Activated CD8-positive, alpha-beta T cell treated with anti-CD3 and anti-CD28 coated beads for 36 hours (primary cell): Measurements from ENCODE around the gene TRIM29. TPM values are rescaled to one million over a fixed set of nuclear protein-coding genes. Genes with fewer than 3 reads are reported as not detected.

Source experiments
- ATAC-seq: fragments of 200-7000 bp; cut with Tn5 transposase; one replicate; pipeline ENCODE4 v1.10.0; 2021; ENCODE audit warnings: mild to moderate bottlenecking, moderate library complexity
- CTCF ChIA-PET: fragments of 350-600 bp; sonication (Branson Sonifier 250); formaldehyde crosslinking; loops from one replicate; lab custom pipeline; 2021; ENCODE audit warnings: antibody characterized with exemption; lab: Charles Lee
- POLR2A ChIA-PET: fragments of 350-600 bp; sonication (Branson Sonifier 250); formaldehyde crosslinking; loops from one replicate; lab custom pipeline; 2021; ENCODE audit warnings: antibody characterized with exemption; lab: Charles Lee
- DNase-seq: peaks from one replicate; pipeline ENCODE4 v3.0.0-alpha.2; 2020
- H3K27ac Mint-ChIP-seq: one replicate; pipeline ENCODE4 v1.8.0; 2021; ENCODE audit warnings: mild to moderate bottlenecking, mixed read lengths
- H3K27me3 Mint-ChIP-seq: one replicate; pipeline ENCODE4 v1.8.0; 2021; ENCODE audit warnings: mixed read lengths
- H3K36me3 Mint-ChIP-seq: one replicate; pipeline ENCODE4 v1.8.0; 2021; ENCODE audit warnings: low read depth, mixed read lengths
- H3K4me1 Mint-ChIP-seq: one replicate; pipeline ENCODE4 v1.8.0; 2021; ENCODE audit warnings: low read depth, mixed read lengths
- H3K4me3 Mint-ChIP-seq: one replicate; pipeline ENCODE4 v1.8.0; 2021; ENCODE audit warnings: mild to moderate bottlenecking, moderate library complexity, mixed read lengths
- H3K9me3 Mint-ChIP-seq: one replicate; pipeline ENCODE4 v1.8.0; 2021; ENCODE audit warnings: mixed read lengths
- intact Hi-C: fragments of 100-400 bp; cut with micrococcal nuclease; formaldehyde crosslinking; loops from one replicate; pipeline ENCODE4 v1.10.0; 2022
- total RNA-seq, 2 experiments: library from RNA; stranded (reverse); gene quantifications; one replicate each; pipeline ENCODE4 v1.2.3, GENCODE V29; 2021
- TF ChIP-seq, protein P1 (sequence below): fragments of 200-600 bp; IDR thresholded peaks from one replicate; pipeline ENCODE4 v1.8.0; 2022; ENCODE audit warnings: antibody characterized with exemption, mild to moderate bottlenecking

Gene TRIM29
- total RNA-seq, 2 experiments from 2014 or later = not detected

DNA sequence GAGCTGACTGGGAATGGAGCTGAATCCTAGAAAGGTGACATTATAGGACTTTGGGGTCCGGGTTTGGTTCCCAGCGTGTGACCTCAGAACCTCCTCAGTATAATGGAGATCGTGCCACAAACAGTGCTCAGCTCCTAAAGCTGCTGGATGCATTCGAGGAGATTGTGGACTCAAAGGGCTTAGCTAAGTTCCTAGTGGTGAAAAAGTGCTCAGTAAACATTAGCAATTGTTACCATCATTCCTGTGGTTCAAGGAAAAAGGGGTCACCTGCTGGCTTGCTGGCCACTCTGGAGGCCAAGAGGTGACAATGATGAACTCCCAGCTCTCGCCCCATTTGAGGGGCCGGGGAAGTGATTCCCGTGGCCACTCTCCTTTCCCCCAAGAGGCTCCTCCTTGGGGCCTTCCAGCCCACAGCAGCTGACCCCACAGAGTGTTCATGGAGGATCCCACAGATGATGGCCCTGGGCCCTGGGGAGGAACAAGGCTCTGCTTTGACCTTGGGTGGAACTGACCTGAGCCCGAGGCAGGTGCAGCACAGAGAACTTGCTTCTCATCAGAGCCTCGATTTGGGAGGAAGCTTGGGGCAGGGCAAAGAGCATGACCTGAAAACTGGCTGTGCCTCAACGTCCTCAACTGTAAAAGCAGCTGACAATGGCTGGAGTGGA is 40.1 kb downstream of the TRIM29 start:
- CTCF ChIA-PET = interaction anchor here (1.4 to 2.3 kb wide), 3 partner anchors 10 to 18 kb away, joined by 4 to 8 read pairs (median 4); no protein-coding TSS in a partner anchor
- DNase-seq (no peak), ATAC-seq (no peak)
- peaks cover 9% of the 10 kb centered on the region for H3K27me3 Mint-ChIP-seq
- intact Hi-C loops = no loop called here
- no peaks in the 10 kb centered on the region for H3K36me3 Mint-ChIP-seq
- H3K9me3 Mint-ChIP-seq = no peaks in the 10 kb centered on the region
- H3K4me1 Mint-ChIP-seq = no peaks in the 10 kb centered on the region
- POLR2A ChIA-PET = no interaction called here
- H3K4me3 Mint-ChIP-seq = no peak overlapping the region
- TF ChIP-seq, protein P1, sequence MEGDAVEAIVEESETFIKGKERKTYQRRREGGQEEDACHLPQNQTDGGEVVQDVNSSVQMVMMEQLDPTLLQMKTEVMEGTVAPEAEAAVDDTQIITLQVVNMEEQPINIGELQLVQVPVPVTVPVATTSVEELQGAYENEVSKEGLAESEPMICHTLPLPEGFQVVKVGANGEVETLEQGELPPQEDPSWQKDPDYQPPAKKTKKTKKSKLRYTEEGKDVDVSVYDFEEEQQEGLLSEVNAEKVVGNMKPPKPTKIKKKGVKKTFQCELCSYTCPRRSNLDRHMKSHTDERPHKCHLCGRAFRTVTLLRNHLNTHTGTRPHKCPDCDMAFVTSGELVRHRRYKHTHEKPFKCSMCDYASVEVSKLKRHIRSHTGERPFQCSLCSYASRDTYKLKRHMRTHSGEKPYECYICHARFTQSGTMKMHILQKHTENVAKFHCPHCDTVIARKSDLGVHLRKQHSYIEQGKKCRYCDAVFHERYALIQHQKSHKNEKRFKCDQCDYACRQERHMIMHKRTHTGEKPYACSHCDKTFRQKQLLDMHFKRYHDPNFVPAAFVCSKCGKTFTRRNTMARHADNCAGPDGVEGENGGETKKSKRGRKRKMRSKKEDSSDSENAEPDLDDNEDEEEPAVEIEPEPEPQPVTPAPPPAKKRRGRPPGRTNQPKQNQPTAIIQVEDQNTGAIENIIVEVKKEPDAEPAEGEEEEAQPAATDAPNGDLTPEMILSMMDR = no peak
- no peak overlapping the region for H3K27ac Mint-ChIP-seq

DNA sequence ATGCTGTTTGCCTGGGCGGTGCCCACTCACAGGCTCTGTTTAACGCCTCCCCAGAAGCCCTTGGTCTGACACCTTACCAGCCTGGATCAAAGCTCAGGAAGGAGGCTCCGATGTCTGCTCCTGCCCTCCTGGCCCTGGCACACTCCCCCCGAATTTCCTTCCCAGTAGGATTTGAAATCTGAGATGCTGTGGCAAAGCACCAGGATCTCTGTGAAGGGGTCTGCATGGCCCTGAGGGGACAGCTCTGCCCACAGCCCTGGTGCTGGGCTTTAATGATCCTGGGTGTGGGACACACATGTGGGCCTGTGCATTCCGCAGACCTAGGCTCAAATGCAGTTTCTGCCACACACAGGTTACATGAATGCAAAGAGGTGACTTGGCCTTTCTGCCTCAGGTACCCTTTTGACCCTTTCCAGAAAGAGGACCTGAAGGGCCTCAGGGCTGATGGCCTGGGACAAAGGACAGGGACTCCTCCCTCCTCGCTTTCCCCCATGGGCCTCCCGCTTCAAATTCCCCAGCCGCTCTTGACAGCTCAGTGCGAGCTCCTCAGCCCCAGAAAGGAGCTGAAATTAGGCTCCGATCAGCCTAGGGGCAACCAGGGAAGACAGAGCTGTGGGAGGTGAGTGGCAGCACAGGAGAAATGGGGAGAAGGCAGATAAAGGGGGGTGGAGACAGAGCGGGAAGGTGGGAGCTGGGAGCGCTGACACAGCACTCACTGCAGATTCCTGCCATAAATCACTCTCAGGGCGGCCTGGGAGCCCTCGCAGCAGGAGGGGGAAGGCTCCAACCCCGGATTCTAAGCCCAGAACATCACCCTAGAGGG is 41.3 kb downstream of the TRIM29 start:
- intact Hi-C loops = no loop called here
- CTCF ChIA-PET = interaction anchor here (1.0 to 2.3 kb wide), 4 partner anchors 12 to 21 kb away, joined by 3 to 8 read pairs (median 4); no protein-coding TSS in a partner anchor
- DNase-seq (no peak), ATAC-seq (no peak)
- Mint-ChIP-seq H3K27ac (no peak overlapping the region), H3K4me1 (no peaks in the 10 kb centered on the region), H3K9me3 (no peaks in the 10 kb centered on the region), H3K27me3 (peaks cover 8% of the 10 kb centered on the region), H3K4me3 (no peak overlapping the region), H3K36me3 (no peaks in the 10 kb centered on the region)
- TF ChIP-seq, protein P1 = no peak
- POLR2A ChIA-PET = no interaction called here

DNA sequence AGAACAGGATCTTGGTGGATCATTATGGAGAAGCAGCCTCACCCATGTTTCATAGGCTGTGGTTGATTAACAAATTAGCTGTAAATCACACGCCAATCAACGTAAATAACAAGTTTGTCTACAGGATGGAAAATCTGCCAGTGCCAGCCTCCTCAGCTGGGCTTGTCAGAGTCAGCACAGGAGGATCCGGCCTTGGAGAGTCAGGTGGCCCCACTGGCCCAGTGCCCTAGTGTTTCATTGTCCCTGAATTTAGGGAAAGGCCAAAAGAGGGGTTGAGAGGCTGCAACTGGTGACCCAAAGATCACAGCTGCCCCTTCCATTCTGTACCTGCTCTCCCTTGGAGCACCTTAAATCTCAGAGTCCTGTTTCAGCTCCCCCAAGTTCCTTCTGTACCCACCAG is 42.4 kb downstream of the TRIM29 start:
- Mint-ChIP-seq H3K36me3 (no peaks in the 10 kb centered on the region), H3K27me3 (peaks cover 6% of the 10 kb centered on the region), H3K9me3 (no peaks in the 10 kb centered on the region), H3K27ac (no peak overlapping the region), H3K4me3 (no peak overlapping the region), H3K4me1 (no peaks in the 10 kb centered on the region)
- intact Hi-C loops = no loop called here
- TF ChIP-seq, protein P1 = no peak
- POLR2A ChIA-PET = interaction anchor here (0.9 kb wide), 1 partner anchor 671 kb away, joined by 3 read pairs; no protein-coding TSS in a partner anchor
- no peak for DNase-seq
- ATAC-seq = no peak
- CTCF ChIA-PET = interaction anchor here (1.3 kb wide), 1 partner anchor 13 kb away, joined by 8 read pairs; no protein-coding TSS in a partner anchor

DNA sequence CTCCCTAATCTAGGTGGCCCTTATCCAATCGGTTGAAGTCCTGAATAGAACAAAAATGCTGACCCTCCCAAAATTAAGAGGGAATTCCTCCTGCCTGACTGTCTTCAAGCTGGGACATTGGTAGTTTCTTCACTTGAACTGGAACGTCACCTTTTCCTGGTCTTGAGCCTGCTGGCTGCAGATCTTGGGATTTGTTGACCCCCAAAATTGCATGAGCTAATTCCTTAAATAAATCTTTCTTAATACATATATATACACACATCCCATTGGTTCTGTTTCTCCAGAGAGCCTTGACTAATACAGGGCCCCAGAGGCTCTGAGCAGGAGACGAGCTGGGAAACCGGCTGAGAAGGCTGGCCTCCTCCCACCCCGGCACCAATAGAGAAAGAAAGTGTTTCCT is 46.2 kb downstream of the TRIM29 start:
- Mint-ChIP-seq H3K27me3 (peaks cover 10% of the 10 kb centered on the region), H3K36me3 (no peaks in the 10 kb centered on the region), H3K4me1 (no peaks in the 10 kb centered on the region), H3K9me3 (no peaks in the 10 kb centered on the region), H3K4me3 (no peak overlapping the region), H3K27ac (no peak overlapping the region)
- ATAC-seq = no peak
- ChIA-PET CTCF (interaction anchor here (0.8 to 2.0 kb wide), 2 partner anchors 12 to 16 kb away, joined by 3 to 5 read pairs; no protein-coding TSS in a partner anchor), POLR2A (no interaction called here)
- intact Hi-C loops = no loop called here
- TF ChIP-seq, protein P1 = no peak
- DNase-seq = no peak

DNA sequence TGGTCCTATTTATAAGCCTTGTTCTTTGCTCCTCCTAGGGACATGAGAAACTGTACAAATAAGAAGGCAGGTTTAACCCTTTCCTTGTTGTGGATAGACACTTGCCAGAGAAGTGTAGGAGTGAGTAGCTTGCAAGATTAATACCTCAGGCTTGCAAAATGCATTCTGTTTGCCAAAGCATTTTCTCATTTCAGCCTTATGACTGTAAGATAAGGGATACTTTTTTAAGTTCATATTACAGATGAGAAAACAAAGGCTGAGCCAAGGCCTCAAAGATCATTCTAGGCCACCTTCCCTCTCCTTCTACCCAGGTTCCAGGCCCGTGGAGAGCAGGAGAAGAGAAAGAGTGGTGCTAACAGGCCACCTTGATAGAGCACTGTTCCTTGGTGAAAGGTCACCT is 46.8 kb downstream of the TRIM29 start:
- no peaks in the 10 kb centered on the region for H3K36me3 Mint-ChIP-seq
- no peak overlapping the region for H3K27ac Mint-ChIP-seq
- DNase-seq (no peak), ATAC-seq (no peak)
- TF ChIP-seq, protein P1 = no peak
- POLR2A ChIA-PET = no interaction called here
- intact Hi-C loops = no loop called here
- no peaks in the 10 kb centered on the region for H3K9me3 Mint-ChIP-seq
- no peak overlapping the region for H3K4me3 Mint-ChIP-seq
- CTCF ChIA-PET = no interaction called here
- peaks cover 10% of the 10 kb centered on the region for H3K27me3 Mint-ChIP-seq
- H3K4me1 Mint-ChIP-seq = no peaks in the 10 kb centered on the region
